Right lobe of liver (tissue), 4 donors: ENCODE measurements around the gene NCL.

Experiments used
- CTCF ChIP-seq, 4 donors: fragments of 200-600 bp in 3 of 4; fragments of 450-650 bp in 1 of 4; IDR thresholded peaks; one replicate each; pipeline versions ENCODE4 v1.5.1 to v1.8.0; 2016 to 2022; ENCODE audit warnings: antibody characterized with exemption in 4 of 4, mild to moderate bottlenecking in 2 of 4
- POLR2A ChIP-seq: fragments of 450-650 bp; IDR thresholded peaks from one replicate; pipeline ENCODE4 v1.6.1; 2017; ENCODE audit warnings: antibody characterized with exemption, mild to moderate bottlenecking
- donor health status: DM: no; HTN: no; CAD: no.
- donor health status: DM: no; HTN: no; CAD: no.
- donor health status: DM: no; HTN: yes; CAD: no.

DNA sequence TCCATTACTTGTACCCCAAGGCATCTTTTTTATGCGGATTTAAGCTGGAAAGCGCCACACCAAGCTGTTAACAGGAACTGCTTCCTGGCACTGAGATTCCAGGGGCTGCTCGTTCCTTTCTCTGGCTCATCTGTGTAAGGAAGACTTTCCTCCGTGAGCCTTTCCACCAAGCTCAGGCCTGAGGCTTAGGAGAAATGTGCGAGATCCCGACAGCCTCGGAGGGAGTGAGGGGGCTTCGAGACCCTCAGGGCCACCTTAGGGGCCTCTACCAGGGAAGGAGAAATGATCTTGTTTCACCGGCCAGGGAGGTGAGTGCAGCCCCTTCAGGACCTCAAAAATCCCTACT is 51.7 kb downstream of the NCL start:
- no peak for TF ChIP-seq POLR2A
- TF ChIP-seq CTCF (IDR thresholded peaks at IDR 0.05) = no peak
